Fibroblast of the aortic adventitia (primary cell): ENCODE data around the gene WDR38. TPM values are rescaled to one million over a fixed set of nuclear protein-coding genes. Genes with fewer than 3 reads are reported as not detected.

ENCODE experiments used
- DNase-seq: peaks from one replicate; pipeline ENCODE4 v3.0.0-alpha.2; 2010; ENCODE audit warnings: low read depth
- H3K4me3 ChIP-seq: 2 replicates; pipeline ENCODE4 v1.5.1; 2011; ENCODE audit warnings: low read depth, mild to moderate bottlenecking, control low read depth, low read length, moderate library complexity
- total RNA-seq: library from RNA; depleted of rRNA; stranded (reverse); fragments of >200 nt; gene quantifications from 2 replicates; pipeline ENCODE4 v1.2.3, GENCODE V29; 2012; ENCODE audit warnings: low replicate concordance
- TF ChIP-seq, protein P1 (sequence below): IDR thresholded peaks from 2 replicates; pipeline ENCODE4 v1.5.1; 2011; ENCODE audit warnings: mild to moderate bottlenecking, low read length, control low read depth, inconsistent platforms; ENCODE audit not compliant: insufficient read depth

WDR38 gene
- total RNA-seq, 1 donor, result not detected

DNA sequence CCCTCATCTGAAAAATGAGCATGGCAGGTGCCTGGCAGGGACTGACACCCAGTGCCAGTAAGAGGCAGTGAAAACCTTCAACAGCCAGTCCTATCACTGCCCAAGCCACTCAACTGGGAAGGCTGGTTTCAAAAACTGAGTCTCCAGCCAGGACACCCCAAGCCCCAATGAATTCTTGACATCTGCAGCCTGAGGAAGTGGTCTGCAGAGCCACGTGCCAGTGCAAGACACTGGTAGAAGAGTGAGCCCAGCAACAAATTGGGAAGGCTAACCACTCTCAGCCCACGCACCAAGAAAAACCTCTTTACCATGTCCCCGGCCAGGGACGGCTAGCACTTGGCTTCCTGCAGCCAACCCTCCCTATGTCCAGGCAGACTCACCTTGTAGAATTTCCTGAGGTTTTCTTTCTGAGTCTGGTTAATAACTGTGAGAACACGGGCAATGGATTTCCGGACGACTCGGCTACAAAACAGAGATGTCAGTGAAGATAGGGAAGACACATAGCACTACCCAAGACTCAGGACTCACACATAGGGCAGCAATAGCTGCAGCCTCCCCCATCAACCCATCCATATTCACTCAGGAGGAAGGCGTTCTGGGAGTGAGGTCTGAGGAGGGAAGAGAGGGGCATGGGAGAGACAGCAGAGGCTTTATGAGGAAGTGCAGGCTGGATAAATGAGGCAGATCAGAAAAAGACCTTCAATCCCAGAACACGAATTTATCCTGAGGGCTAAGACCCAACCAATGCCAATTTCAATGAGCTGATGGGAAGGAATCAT is 6.7 kb downstream of the WDR38 start:
- TF ChIP-seq, protein P1, sequence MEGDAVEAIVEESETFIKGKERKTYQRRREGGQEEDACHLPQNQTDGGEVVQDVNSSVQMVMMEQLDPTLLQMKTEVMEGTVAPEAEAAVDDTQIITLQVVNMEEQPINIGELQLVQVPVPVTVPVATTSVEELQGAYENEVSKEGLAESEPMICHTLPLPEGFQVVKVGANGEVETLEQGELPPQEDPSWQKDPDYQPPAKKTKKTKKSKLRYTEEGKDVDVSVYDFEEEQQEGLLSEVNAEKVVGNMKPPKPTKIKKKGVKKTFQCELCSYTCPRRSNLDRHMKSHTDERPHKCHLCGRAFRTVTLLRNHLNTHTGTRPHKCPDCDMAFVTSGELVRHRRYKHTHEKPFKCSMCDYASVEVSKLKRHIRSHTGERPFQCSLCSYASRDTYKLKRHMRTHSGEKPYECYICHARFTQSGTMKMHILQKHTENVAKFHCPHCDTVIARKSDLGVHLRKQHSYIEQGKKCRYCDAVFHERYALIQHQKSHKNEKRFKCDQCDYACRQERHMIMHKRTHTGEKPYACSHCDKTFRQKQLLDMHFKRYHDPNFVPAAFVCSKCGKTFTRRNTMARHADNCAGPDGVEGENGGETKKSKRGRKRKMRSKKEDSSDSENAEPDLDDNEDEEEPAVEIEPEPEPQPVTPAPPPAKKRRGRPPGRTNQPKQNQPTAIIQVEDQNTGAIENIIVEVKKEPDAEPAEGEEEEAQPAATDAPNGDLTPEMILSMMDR, result no peak
- peak overlapping the region; percentile 93 for H3K4me3 ChIP-seq
- no peak for DNase-seq

DNA sequence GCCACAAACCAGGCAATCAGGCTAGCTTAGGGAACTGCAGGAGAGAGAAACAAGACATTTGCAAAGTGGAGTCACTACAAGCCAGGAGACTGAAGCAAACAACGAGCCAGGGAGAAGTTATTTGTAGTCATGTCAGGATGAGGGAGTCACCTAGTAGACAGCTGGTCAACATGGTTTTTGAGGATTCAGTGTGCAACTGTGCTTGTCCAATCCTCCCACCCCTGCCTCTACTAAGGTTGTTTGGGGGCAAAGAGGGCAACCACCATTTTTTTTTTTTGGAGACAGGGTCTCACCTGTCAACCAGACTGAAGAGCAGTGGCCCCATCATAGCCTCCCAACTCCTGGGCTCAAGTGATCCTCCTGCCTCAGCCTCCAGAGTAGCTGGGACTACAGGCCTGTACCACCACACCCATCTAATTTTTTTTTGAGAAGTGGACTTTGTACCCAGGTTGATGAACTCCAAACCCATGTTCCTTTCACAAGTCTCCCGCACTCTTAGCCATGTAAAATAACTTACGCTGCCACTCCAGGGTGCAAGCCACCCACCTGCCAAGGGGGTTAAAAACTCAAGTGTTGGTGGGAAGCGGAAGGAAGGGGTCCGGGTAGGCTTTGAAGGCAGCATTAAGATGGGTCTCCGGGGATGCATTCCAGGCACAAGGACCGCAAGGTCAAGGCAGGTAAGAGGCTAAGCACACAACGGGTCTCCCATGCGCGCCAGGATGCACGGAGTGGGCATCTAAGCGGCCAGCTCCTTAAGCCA is 7.5 kb downstream of the WDR38 start:
- H3K4me3 ChIP-seq, result peak overlapping the region; percentile 93
- no peak for DNase-seq
- TF ChIP-seq, protein P1, result no peak

DNA sequence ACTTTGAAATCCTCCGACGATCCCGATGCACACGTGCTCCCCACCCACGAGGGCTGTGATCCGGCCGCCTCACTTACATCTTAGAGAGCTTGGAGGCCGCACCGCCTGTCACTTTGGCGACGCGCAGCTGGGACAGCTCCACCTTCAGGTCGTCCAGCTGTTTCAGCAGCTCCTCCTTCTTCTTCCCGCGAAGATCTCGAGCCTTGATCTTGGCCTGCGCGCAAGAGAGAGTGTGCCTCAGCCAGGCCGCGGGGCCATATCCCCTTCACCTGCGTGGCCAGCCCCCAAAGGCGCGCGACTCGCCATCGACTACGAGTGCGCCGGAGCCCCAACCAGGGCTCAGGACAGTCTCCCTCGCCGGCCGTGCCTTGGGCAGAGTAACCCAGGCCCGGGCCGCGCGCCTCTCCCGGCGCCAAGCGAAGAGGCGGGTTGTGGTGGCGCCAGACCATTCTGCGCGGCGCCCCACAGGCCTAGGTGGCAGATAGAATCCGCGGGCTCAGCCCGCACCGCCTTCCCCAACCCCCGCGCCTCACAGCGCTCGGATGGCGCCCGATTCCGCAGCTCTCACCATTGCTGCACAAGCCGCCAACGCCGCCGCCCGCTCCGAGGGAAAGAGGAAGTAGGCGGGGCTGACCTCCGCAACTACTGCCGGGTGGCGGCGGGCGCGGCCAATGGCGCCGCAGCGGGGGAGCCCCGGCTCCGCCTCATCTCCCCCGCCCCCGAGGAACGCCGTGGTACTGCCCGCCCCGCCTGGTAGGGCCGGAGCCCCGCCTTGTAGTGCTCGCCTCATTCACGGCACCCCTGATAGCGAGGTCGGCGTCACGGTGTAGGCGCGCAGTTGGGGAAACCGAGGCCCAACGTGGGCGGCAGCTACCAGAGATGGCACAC is 8.3 kb downstream of the WDR38 start, which contains the start of the genes ARPC5L and RPL35:
Gene ARPC5L (plus strand): TSS at position 789 of the 888 bp plus-strand sequence. CDS start 7,161 bp downstream, outside the sequence.
Gene RPL35 (minus strand): TSS at position 616 of the 888 bp plus-strand sequence. CDS start 45 bp downstream, at position 571.
- peak; percentile 86 for DNase-seq
- peak within 1 kb of the TSS; percentile 93 for H3K4me3 ChIP-seq
- TF ChIP-seq, protein P1, result peak; percentile 15

DNA sequence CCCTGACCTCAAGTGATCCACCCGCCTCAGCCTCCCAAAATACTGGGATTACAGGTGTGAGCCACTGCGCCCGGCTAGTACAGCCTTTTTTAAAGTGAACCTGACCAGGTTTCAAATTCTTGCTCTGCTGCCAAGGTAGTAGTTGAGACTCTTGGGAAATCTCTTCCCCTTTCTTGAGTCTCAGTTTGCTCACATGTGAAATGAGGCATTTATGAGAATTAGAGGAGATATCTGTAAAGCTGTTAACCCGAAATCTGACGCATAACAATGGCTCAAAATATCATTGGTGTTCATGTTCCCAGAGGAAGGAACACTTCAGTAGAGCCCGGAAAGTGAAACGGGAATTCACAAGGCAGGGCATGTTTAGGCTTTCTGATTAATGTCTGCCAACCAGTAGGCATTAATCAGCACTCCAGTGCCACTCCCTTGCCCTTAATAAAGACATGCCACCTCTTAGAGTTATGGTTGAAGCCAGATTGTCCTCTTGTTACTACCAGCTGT is 10.2 kb downstream of the WDR38 start:
- DNase-seq, result no peak
- no peak overlapping the region for H3K4me3 ChIP-seq
- TF ChIP-seq, protein P1, result no peak

DNA sequence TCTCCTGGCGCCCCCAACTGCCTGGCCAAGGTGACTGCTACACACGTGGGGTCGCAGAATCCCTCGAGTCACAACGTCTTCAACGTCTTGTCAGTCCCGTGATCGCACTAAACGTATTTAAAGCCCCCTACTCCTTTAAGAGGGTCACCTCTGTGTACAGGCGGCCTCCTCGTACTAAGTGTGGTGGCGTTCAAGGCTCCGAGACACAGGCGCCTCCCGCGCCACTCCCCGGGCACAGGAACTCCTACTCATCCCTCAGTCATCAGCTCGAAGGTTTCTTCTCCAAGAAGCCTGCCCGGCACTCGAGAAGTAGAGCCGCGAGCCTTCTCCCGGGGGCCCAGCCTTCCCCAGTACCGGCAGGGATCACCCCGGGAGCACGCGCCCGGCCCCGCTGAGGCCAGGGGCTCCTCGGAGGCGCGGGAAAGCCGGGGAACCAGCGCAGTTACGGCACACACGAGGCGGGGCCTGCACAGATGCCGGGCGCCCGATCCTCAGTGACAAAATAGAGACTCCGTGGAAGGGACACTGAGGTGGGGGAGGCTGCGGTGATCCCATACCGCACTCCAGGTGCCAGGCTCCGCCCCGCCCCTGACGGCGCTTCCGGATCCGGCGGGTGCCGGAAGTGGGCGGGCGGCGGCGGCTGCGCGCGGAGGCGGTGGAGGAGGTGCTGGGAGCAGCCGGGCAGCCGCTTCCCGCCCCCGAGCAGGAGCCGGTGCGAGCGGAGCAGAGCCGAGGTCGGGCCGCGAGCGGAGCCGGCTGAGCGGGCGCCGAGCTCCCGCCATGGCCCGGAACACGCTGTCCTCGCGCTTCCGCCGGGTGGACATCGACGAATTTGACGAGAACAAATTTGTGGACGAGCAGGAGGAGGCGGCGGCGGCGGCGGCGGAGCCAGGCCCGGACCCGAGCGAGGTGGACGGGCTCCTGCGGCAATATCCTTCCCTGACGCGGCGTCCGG is 15.5 kb downstream of the WDR38 start:
- peak overlapping the region; percentile 91 for H3K4me3 ChIP-seq
- peak; percentile 59 for DNase-seq
- TF ChIP-seq, protein P1, result no peak
